AG20443 (cell line): ENCODE data around the gene POM121L12.

Experiments used
- DNase-seq: peaks from one replicate; pipeline ENCODE4 v3.0.0; 2012; ENCODE audit warnings: low spot score, mixed read lengths

The POM121L12 gene

DNA sequence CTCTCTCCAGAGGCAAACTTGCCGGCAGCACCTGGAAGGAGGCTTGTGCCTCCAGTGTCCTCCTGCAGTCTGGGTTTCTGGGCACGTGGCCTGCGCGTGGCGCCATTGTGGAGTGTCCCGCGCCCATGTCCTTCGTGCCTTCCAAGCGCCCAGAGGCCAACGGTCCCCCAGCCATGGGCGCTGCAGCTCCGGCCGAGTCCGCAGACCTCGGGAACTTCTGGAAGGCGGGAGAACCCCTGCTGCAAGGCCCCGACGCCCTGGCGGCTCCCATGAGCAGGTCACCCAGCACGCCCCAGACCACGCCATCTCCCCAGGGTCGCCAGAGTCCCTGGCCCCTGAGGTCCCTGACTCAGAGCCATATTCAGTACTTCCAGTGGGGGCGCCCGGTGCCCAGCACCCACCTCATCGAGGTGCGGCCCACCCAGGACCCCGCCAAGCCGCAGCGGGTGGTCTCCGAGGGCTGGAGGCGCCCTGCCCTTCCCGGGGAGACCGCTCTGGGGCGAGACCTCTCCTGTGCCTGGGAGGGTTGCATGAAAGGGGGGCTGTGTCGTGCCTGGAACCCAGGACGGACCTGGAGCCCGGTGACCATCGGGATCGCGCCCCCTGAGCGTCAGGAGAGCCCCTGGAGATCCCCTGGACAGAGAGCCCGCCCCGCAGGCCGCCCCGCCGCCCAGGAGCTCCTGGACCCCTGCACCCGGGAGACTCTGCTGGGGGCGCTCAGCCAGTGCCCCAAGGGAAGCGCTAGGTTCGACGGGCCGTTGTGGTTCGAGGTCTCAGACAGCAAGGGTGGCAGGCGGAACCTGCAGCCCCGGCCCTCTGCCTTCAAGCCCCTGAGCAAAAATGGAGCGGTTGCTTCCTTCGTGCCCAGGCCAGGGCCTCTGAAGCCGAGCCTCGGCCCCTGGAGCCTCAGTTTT, at the start of gene POM121L12:
POM121L12 (plus strand) TSS at position 135 of the 914 bp plus-strand sequence; CDS start at position 174, 39 bp downstream.
- no peak for DNase-seq

DNA sequence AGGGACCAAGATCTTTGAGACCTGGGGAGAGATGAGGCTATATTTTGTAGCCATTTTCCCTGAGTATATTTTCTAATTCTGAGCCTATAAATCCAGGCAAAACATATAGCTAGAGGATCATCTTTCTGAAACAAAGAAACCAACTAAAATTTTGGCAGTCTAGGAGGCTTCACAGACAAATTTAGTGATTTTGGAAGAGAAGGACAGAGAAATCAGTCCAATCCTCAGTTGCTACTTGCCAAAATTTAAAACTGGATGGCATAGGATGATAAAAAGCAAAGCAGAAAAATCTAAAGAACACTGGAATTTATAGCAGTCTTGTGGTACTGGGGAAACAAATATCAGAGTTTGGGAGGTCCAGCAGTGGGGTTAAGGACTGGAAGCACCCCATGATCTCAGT, 43.4 kb upstream of the POM121L12 start:
- DNase-seq = no peak

DNA sequence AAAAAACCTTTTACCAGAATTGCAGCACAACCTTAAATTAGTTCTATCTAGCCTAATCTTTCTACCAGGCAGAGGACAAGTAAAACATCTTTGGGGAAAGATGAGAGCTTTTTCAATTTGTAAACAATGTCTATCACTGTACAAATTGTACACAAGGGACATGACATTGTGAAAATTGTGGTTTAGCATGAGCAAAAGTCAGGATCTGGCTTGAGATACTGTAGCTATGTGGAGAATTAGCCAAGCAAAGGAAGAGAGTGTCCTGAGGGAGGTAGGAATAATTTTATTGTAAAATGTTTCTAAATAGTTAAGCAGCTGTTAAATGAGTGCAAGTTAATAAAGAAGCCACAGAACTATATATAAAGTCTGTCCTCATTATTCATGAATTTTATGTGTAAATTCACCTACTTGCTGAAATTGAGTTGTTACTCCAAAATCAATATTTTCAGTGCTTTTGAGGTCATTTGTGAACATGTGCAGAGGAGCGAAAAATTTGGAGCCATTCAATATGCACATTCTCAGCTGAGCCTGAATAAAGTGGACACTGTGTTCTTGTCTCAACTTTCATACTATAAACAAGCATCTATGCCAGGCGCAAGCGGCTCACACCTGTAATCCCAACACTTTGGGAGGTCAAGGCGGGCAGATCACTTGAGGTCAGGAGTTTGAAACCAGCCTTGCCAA, 42.8 kb upstream of the POM121L12 start:
- DNase-seq = no peak

DNA sequence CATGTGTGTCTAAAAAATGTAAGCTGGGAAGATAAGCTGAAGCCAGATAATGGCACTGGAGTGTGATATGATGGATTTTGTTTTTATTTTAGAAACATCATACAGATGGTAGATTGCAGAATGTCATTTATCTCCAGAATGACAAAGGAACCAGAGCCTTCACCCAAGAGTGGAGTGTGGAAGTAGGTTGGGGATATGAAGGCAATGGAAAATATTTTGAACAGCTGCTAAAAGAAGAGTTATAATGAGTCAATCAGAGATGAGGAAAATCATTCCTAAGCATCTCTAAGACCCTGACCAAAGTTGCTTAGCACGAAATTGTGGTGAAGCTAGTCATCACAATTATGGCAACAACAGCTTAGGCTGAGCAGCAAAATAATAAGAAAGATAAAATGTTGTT, 39.8 kb upstream of the POM121L12 start:
- no peak for DNase-seq

DNA sequence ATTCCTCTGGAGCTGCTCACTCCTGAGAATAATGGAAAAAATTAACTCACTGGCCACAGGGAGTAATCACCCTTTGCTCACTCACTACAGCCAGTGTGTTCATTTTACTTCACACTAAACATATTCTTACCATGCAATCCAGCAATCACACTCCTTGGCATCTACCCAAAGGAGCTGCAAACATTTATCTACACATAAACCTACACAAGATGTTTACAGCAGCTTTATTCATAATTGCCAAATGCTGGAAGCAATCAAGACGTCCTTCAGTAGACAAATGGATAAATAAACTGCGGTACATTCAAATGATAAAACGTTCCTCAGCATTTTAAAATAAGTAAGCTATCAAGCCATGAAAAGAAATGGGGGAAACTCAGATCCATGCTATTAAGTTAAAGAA, 34.2 kb upstream of the POM121L12 start:
- DNase-seq = no peak

DNA sequence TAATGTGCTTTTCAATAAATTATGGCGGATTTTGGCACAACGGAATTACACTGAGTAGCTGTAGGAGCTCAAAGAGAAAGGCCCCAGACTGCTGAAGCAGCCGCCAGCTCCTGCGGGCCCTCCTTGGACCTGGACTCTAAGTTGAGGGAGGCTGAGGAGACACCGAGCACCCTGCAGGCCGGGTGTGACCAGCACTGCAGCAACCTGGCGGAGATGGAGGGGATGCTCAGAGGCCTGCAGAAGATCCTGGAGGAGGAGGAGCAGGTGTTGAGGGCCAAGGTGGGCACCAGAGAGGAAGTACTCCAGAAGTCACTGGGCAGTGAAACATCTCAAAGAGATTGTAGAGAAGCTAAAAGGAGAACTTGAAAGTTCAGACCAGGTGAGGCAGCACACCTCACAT, 33.0 kb upstream of the POM121L12 start:
- DNase-seq = no peak

DNA sequence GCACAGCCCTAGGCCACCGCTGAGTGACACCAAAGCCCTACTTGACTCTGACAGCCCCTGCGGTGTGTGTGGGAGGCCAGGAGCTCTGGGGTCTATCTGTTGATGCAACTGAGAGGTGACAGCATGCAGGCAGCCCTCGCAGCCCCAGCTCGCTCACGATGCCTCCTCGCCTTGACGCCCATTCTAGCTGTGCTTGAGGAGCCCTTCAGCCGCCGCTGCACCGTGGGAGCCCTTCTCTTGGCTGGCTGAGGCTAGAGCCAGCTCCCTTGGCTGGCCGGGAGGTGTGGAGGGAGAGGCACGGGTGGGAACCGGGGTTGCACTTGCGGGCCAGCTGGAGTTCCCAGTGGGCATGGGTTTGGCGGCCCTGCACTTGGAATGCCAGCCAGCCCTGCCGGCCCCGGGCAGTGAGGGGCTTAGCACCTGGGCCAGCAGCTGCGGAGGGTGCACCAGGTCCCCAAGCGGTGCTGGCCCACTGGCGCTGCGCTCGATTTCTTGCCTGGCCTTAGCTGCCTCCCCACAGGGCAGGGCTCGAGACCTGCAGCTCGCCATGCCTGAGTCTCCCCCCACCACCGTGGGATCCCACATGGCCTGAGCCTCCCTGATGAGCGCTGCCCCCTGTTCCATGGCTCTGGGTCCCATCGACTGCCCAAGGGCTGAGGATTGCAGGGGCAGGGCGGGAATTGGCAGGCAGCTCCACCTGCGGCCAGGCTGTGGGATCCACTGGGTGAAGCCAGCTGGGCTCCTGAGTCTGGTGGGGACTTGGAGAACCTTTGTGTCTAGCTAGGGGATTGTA, 31.6 kb upstream of the POM121L12 start:
- no peak for DNase-seq

DNA sequence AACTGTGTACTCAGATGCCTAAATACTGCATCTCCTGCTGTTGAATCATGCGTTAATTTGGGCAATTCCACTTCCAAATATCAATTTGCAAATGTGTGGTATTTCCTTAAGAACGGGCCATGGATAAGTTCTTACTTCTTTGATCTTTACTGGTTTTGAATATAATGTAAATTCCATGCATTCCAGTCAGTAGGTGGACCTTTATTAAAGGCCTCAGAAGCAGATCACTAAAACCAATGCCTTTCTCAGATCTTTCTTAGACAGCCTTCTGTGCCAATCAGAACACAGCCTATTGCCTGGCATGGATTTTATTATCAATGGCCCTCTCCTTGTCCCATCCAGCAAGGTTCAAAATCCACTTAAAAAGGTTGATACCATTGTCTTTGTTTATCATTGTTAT, 21.5 kb upstream of the POM121L12 start:
- DNase-seq = no peak

DNA sequence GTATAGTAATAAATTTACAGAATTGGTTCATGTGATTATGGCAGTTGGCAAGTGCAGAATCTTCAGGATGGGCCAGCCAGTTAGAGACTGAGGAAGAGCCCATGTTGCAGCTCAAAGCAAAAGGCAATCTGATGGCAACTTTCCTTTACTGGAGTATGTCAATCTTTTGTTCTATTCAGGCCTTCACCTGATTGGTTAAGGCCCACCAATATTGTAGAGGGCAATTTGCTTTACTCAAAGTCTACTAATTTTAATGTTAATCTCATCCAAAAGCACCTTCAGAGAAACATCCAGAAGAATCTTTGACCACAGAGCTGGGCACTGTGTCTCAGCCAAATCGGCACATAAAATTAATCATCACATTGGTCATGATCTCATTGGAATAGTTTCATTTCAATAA, 20.0 kb upstream of the POM121L12 start:
- no peak for DNase-seq

DNA sequence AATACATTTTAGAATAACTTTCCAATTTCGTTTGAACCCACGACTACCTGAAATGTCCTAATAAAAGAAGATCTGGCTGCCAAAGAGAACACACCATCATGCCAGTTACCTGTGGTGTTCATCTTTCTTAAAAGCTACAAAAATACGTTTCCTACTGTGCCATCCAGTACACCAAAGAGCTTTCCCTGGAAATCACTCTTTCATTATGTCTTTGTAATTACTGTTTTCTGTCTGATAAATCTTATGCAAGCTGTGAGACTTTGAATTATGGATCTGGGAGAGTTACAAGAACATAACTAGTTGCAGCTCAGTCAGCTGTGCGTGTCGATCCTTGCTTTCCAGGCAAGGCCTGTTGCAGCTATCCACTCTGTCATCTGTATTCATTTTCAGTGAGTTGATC, 12.5 kb upstream of the POM121L12 start:
- DNase-seq = no peak

DNA sequence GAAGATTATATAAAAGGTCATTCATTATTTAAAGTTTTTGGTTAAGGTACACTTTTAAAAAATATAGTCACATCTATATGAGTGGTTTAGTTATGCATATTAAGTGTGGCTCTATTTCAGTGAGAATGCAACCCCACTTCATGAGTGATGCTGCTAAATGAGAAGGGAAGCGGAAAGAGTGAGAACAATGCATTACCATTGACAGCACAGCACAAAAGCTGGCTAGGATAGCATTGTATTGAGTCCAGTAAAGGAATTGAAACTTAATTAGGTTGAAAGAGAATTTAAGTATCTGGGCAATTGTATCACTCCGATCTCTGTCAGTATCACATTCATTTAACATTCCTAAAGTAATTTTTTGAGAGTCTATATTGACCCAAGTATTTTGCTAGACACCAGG, 13.2 kb downstream of the POM121L12 start:
- no peak for DNase-seq

DNA sequence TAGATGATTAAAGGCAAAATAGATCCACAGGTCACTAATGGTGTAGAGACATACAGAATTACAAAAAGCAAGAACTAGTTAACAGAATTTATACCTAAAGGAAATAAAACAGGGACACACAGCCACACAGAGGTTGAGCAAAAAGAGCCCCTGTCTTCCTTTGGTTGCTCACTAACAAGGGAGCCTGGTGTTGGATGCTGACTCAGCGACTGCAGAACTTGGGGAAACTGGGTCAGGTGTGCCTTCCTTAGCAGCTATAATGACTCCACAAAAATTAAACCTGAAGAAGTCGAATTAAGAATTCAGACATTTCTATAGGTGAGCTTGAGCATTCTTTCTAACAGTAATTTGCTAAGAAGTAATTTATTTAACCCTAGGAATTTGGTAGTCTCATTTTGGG, 15.0 kb downstream of the POM121L12 start:
- no peak for DNase-seq

DNA sequence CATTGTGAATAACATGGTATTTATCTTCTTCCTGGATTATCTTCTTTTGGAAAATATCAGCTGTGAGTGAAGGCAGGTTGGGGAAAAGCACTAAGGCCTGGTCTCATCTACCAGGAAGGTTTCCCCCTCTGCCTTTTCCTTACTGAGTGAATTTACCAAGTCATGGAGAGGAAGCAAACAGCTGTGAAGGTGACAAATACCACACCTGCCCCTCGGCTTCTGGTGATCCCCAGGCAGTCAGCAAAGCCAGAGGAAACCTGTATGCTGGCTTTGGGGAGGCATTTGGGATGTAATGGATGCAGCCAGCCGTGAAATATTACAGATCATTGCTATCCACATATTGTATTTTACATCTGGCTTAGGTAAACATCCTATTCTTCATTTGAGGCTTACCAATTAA, 24.2 kb downstream of the POM121L12 start:
- DNase-seq = no peak

DNA sequence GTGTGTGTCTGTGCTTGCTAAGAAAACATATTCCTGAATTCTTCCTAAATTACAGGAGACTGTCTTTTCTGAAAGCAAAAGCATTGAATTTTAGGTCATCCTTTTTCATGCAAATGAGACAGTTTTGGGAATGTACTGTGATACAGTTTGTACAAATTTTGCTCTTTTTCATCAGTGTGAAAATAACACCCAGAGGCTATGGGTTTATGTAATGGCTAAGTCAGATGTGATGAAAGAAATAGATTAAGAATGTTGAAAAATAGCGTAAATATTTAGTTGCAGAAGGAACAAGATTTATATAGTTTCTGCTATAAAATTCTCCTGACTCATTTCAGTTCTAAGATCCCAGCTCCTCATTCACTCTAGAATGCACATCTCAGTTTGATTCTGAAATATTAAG, 24.6 kb downstream of the POM121L12 start:
- no peak for DNase-seq

DNA sequence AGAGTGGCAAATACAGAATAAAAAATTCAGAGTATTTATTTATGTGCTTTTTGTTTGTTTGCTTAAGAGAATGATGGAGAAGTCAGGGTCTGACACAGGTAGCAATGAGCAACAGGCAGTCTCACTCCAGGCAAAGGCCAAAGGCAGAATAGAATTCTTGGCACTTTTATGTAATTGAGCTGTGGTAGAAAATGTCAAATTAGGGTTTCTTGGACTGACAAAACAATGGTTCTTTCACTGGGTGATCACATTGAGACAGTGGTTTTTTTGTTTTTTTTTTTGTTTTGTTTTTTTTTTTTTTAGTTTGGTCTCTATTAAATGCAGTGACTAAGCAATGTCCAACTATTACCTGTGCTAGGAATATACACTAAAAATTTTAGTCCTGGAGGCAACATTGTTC, 27.4 kb downstream of the POM121L12 start:
- no peak for DNase-seq

DNA sequence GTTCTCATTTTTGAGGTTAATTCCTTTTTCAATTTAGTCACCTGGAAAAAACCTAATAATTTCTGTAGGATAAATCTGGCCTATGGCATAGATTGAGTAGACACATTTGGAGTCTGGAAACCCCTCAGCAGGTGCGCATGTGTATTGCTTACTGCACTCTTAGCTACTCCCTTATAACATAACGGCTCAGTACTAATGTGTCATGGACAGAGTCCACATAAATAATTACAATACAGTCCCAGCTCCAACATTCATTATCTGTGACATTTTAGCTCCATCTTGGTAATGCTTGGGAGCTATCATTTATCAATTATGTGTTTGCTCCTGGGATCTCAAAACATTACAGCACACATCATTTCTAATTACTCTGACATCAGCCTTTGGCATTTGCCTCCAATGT, 33.2 kb downstream of the POM121L12 start:
- no peak for DNase-seq

DNA sequence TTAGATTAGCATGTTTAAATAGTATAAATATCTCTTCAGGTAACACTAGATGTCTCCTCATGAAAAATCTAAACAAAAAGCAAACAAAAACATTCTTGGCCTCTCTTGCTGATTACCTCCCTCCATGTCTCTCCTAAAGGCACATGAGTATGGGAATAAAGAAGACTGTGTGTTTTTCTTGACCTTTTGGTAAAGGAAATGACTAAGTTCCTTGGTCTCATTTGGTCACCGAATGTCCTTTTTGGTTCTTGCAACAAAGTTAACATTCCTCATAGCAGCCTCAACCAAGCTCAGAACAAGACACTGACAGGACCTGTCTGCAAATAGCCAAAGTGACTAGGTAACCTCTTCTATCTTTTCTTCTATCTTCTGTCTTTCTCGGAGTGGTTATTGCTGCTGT, 35.5 kb downstream of the POM121L12 start:
- no peak for DNase-seq
